Measurements from ENCODE around the gene SMNDC1.

Gene SMNDC1

GRCh38 chr10:110242511-110242910, 62.2 kb downstream of the SMNDC1 start:
- no peaks in the 10 kb centered on the region for H3F3A ChIP-seq (ENCODE audit: insufficient read depth, low read length)
- TF ChIP-seq EZH2 (IDR thresholded peaks at IDR 0.05; ENCODE audit: borderline replicate concordance, low read length) (no peak), CTCF (IDR thresholded peaks at IDR 0.05; ENCODE audit: low read length) (no peak)
- no peaks in the 10 kb centered on the region for H3K27me3 ChIP-seq (ENCODE audit: insufficient read depth, low read length)
- H3K4me1 ChIP-seq (ENCODE audit: insufficient read depth, low read length, severe bottlenecking): peaks cover 15% of the 10 kb centered on the region
- no peak overlapping the region for H3K4me2 ChIP-seq (ENCODE audit: low read length)
- no peak overlapping the region for H2AFZ ChIP-seq (ENCODE audit: low read length)
- H4K20me1 ChIP-seq (ENCODE audit: insufficient read depth, low read length): no peaks in the 10 kb centered on the region
- no peak overlapping the region for H3K9ac ChIP-seq (ENCODE audit: low read length)
- H3K4me3 ChIP-seq (ENCODE audit: low read depth, low read length, poor library complexity, severe bottlenecking): no peak overlapping the region
- H3K27ac ChIP-seq (ENCODE audit: low read depth, low read length, poor library complexity, severe bottlenecking): no peak overlapping the region
- H3K9me2 ChIP-seq (ENCODE audit: low read depth, low read length): no peaks in the 10 kb centered on the region
- H3K9me3 ChIP-seq (ENCODE audit: low read length): no peaks in the 10 kb centered on the region
- H3K79me2 ChIP-seq (ENCODE audit: insufficient read depth, low read length): peaks cover 38% of the 10 kb centered on the region
- peaks cover 38% of the 10 kb centered on the region for H3K36me3 ChIP-seq (ENCODE audit: insufficient read depth, low read length)

- H3K4me2 ChIP-seq (ENCODE audit: low read length): no peak overlapping the region
- H3K9me3 ChIP-seq (ENCODE audit: low read length): no peaks in the 10 kb centered on the region
- no peak overlapping the region for H3K9ac ChIP-seq (ENCODE audit: low read length)
- no peaks in the 10 kb centered on the region for H4K20me1 ChIP-seq (ENCODE audit: insufficient read depth, low read length)
- TF ChIP-seq EZH2 (IDR thresholded peaks at IDR 0.05; ENCODE audit: borderline replicate concordance, low read length) (no peak), CTCF (IDR thresholded peaks at IDR 0.05; ENCODE audit: low read length) (no peak)
- H3K36me3 ChIP-seq (ENCODE audit: insufficient read depth, low read length): peaks cover 43% of the 10 kb centered on the region
- H3K79me2 ChIP-seq (ENCODE audit: insufficient read depth, low read length): peaks cover 38% of the 10 kb centered on the region
- no peaks in the 10 kb centered on the region for H3K9me2 ChIP-seq (ENCODE audit: low read depth, low read length)
- H2AFZ ChIP-seq (ENCODE audit: low read length): no peak overlapping the region
- H3K4me1 ChIP-seq (ENCODE audit: insufficient read depth, low read length, severe bottlenecking): peaks cover 15% of the 10 kb centered on the region
- H3K4me3 ChIP-seq (ENCODE audit: low read depth, low read length, poor library complexity, severe bottlenecking): no peak overlapping the region
- no peak overlapping the region for H3K27ac ChIP-seq (ENCODE audit: low read depth, low read length, poor library complexity, severe bottlenecking)
- H3F3A ChIP-seq (ENCODE audit: insufficient read depth, low read length): no peaks in the 10 kb centered on the region
- no peaks in the 10 kb centered on the region for H3K27me3 ChIP-seq (ENCODE audit: insufficient read depth, low read length)
These were observed 62.9 kb downstream of the SMNDC1 start for GRCh38 chr10:110241841-110242240.

GRCh38 chr10:110241407-110241806, 63.3 kb downstream of the SMNDC1 start:
- H3K4me1 ChIP-seq (ENCODE audit: insufficient read depth, low read length, severe bottlenecking): peaks cover 15% of the 10 kb centered on the region
- no peak overlapping the region for H2AFZ ChIP-seq (ENCODE audit: low read length)
- no peaks in the 10 kb centered on the region for H3K27me3 ChIP-seq (ENCODE audit: insufficient read depth, low read length)
- H3K27ac ChIP-seq (ENCODE audit: low read depth, low read length, poor library complexity, severe bottlenecking): no peak overlapping the region
- H3K4me3 ChIP-seq (ENCODE audit: low read depth, low read length, poor library complexity, severe bottlenecking): no peak overlapping the region
- peaks cover 43% of the 10 kb centered on the region for H3K36me3 ChIP-seq (ENCODE audit: insufficient read depth, low read length)
- H3K79me2 ChIP-seq (ENCODE audit: insufficient read depth, low read length): peaks cover 38% of the 10 kb centered on the region
- no peak overlapping the region for H3K4me2 ChIP-seq (ENCODE audit: low read length)
- no peaks in the 10 kb centered on the region for H3K9me2 ChIP-seq (ENCODE audit: low read depth, low read length)
- TF ChIP-seq CTCF (IDR thresholded peaks at IDR 0.05; ENCODE audit: low read length): no peak
- no peak for TF ChIP-seq EZH2 (IDR thresholded peaks at IDR 0.05; ENCODE audit: borderline replicate concordance, low read length)
- no peaks in the 10 kb centered on the region for H3F3A ChIP-seq (ENCODE audit: insufficient read depth, low read length)
- H4K20me1 ChIP-seq (ENCODE audit: insufficient read depth, low read length): no peaks in the 10 kb centered on the region
- H3K9me3 ChIP-seq (ENCODE audit: low read length): no peaks in the 10 kb centered on the region
- no peak overlapping the region for H3K9ac ChIP-seq (ENCODE audit: low read length)

Measured in OCI-LY1 (cell line).